ENCODE measurements around the gene RIC3.

DNA sequence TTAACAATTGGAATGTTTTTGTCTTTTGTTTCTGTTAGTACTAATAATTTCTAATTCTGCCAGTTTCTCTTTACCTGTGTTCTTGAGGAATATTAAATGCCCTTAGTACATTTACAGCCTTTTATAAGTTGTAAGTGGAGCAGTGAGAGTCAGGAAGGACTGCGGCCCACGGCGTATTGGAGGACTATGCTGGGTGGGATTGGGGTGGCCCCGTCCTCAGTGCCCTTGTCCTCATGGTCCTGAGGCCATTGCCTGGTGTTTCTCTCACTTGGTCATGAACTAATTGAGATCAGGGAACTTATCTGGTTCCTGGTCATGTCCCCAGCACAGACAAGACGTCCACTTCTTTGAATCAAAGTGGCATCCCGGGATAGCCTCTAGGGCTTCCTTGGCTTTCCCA, 84.5 kb downstream of the RIC3 start:
- TF ChIP-seq, protein P1, sequence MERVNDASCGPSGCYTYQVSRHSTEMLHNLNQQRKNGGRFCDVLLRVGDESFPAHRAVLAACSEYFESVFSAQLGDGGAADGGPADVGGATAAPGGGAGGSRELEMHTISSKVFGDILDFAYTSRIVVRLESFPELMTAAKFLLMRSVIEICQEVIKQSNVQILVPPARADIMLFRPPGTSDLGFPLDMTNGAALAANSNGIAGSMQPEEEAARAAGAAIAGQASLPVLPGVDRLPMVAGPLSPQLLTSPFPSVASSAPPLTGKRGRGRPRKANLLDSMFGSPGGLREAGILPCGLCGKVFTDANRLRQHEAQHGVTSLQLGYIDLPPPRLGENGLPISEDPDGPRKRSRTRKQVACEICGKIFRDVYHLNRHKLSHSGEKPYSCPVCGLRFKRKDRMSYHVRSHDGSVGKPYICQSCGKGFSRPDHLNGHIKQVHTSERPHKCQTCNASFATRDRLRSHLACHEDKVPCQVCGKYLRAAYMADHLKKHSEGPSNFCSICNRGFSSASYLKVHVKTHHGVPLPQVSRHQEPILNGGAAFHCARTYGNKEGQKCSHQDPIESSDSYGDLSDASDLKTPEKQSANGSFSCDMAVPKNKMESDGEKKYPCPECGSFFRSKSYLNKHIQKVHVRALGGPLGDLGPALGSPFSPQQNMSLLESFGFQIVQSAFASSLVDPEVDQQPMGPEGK (CRISPR knock-in tag; IDR thresholded peaks at IDR 0.05; ENCODE audit: borderline replicate concordance), result no peak
- TF ChIP-seq SNAI2 (CRISPR knock-in tag; IDR thresholded peaks at IDR 0.05), result no peak
- TF ChIP-seq ZFP3 (CRISPR knock-in tag; IDR thresholded peaks at IDR 0.05), result no peak
- TF ChIP-seq, protein P2, sequence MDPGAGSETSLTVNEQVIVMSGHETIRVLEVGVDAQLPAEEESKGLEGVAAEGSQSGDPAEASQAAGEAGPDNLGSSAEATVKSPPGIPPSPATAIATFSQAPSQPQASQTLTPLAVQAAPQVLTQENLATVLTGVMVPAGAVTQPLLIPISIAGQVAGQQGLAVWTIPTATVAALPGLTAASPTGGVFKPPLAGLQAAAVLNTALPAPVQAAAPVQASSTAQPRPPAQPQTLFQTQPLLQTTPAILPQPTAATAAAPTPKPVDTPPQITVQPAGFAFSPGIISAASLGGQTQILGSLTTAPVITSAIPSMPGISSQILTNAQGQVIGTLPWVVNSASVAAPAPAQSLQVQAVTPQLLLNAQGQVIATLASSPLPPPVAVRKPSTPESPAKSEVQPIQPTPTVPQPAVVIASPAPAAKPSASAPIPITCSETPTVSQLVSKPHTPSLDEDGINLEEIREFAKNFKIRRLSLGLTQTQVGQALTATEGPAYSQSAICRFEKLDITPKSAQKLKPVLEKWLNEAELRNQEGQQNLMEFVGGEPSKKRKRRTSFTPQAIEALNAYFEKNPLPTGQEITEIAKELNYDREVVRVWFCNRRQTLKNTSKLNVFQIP (CRISPR knock-in tag; IDR thresholded peaks at IDR 0.05; ENCODE audit: borderline replicate concordance, low read depth), result no peak
- TF ChIP-seq TOX (CRISPR knock-in tag; IDR thresholded peaks at IDR 0.05; ENCODE audit: borderline replicate concordance), result no peak
- TF ChIP-seq ZNF70 (CRISPR knock-in tag; IDR thresholded peaks at IDR 0.05), result no peak
- TF ChIP-seq, protein P3, sequence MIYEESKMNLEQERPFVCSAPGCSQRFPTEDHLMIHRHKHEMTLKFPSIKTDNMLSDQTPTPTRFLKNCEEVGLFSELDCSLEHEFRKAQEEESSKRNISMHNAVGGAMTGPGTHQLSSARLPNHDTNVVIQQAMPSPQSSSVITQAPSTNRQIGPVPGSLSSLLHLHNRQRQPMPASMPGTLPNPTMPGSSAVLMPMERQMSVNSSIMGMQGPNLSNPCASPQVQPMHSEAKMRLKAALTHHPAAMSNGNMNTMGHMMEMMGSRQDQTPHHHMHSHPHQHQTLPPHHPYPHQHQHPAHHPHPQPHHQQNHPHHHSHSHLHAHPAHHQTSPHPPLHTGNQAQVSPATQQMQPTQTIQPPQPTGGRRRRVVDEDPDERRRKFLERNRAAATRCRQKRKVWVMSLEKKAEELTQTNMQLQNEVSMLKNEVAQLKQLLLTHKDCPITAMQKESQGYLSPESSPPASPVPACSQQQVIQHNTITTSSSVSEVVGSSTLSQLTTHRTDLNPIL (CRISPR knock-in tag; IDR thresholded peaks at IDR 0.05; ENCODE audit: low read depth), result no peak
- no peak for TF ChIP-seq ARNTL (CRISPR knock-in tag; IDR thresholded peaks at IDR 0.05; ENCODE audit: borderline replicate concordance, low read depth)
- no peak for TF ChIP-seq ZNF8 (CRISPR knock-in tag; IDR thresholded peaks at IDR 0.05)
